Prostate gland (tissue), 2 donors: ENCODE data around the gene FAM171A2.

ENCODE experiments used
- CTCF ChIP-seq, 4 experiments: fragments of 200-600 bp in 2 of 4; fragments of 450-650 bp in 2 of 4; sonication (generic) in 2 of 4; IDR thresholded peaks; 1 replicate in 3 of 4; 2 replicates in 1 of 4; pipeline ENCODE4 v1.5.1; 2016 to 2019; ENCODE audit warnings: antibody characterized with exemption in 4 of 4, mild to moderate bottlenecking in 2 of 4, moderate library complexity in 2 of 4
- POLR2A ChIP-seq: fragments of 450-650 bp; IDR thresholded peaks from one replicate; pipeline ENCODE4 v1.6.1; 2016; ENCODE audit warnings: antibody characterized with exemption, mild to moderate bottlenecking

- TF ChIP-seq CTCF (IDR thresholded peaks at IDR 0.05): no peak
- TF ChIP-seq POLR2A: no peak
Measured at GRCh38 chr17:44367231-44367979, 3.8 kb upstream of the FAM171A2 start.
